GM21619 (cell line): Measurements from ENCODE around the gene HOXC12.

Experiments
- ATAC-seq: cut with Tn5 transposase; IDR thresholded peaks from one replicate; pipeline ENCODE4 v1.9.1; 2021; ENCODE audit not compliant: unreplicated experiment

Gene HOXC12

DNA sequence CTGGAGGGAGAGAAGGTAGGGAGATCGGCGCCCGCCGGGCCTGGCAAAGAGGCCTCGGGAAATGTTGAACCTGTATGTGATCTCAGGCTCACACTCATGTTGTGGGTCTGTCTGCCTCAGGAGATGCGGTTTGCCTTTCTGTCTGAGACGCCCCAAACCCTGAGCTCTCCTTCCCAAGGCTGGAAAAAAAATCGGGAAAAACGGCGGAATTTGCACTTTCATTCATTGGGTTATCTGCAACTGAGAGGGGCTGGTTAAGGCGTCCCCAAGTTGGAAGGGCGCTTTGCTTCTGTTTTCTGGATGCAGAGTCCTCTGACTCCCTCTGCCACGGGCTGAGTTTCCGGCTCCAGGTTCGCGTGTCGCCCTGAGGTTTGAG lies 40.3 kb downstream of the HOXC12 start:
- ATAC-seq: no peak

DNA sequence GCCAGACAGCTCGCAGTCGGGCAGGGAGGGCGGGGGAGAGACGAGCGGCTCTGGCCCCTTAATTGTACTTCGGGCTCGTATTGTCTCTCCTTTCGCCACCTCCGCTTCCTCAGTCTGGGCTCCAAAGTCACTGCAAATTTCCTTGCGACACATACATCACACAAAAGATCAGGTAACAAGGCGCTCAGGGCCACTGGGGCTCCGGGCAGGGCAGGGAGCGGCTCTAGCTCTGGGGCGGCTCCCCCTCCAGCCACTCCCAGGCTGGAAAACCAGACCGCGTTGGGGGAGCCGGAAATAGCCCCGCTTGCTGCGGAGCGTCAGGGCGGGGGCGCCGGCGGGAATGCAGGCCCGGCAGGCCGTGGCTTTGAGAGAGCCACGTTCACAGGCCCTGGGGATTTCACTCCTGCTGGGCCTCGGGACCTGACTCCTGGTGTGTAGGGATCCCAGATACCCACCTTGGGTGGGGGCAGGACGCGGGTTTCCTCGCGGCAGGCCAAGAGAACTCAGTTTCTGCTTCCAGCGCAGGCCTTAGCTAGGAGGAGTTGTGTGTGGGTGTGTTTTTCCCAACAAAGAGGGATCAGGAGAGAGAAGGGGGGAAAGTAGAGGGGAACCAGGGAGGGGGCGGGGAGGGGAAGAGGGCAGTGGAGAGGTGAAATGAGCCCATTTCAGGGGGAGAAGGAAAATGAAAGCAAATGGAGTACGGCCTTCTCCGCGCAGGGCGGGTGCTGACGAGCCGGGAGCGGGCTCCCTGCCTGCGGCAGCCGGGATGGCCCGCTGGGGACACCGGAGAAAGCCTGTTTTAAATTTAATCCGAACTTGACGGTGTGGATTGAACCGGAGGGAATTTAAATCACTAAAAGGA lies 40.9 kb downstream of the HOXC12 start:
- no peak for ATAC-seq

DNA sequence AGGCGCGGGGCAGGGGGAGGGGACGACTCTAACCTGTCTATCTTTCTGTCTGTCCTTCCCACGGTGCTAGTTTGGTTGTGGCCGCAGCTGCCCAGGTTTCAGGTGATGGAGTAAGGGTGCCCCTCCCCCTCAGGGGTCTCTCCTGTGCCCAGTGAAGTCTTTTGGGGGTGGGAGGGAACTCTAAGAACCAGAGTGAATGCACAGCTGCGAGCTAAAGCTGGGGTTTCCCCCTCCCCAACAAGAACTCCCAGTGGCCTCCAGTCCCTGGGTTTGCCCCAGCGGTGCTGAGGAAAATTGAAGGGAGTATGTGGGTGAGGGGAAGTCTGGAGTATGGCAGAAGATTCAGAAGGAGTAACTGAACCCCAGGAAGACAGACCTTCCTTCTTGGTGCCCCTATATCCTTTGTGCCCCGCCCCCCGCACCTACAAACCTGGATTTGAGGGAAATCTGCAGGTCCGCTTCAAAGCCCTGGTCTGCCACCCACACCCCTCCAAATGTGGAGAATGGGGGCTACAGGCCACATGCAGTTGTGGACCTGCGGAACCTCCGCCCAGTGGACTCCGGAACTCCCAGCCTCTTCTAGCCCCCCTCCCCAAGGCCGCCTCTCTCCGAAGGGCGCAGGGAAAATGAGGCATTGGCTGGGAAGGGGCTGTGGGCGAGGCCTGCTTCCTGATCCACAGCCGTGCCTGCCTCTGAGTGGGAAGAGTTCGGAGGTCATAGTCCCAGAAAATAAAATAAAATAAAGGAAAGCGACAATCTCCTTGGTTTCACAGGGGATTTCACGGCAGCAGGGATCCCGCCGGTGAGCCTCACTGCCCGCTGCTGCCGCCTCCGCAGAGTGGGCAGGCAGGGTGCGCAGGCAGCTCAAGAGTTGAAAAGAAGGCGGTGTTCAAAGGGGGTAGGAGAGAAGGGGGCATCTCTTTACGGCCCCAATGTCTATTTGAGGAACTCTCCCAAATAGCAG lies 41.8 kb downstream of the HOXC12 start:
- no peak for ATAC-seq

DNA sequence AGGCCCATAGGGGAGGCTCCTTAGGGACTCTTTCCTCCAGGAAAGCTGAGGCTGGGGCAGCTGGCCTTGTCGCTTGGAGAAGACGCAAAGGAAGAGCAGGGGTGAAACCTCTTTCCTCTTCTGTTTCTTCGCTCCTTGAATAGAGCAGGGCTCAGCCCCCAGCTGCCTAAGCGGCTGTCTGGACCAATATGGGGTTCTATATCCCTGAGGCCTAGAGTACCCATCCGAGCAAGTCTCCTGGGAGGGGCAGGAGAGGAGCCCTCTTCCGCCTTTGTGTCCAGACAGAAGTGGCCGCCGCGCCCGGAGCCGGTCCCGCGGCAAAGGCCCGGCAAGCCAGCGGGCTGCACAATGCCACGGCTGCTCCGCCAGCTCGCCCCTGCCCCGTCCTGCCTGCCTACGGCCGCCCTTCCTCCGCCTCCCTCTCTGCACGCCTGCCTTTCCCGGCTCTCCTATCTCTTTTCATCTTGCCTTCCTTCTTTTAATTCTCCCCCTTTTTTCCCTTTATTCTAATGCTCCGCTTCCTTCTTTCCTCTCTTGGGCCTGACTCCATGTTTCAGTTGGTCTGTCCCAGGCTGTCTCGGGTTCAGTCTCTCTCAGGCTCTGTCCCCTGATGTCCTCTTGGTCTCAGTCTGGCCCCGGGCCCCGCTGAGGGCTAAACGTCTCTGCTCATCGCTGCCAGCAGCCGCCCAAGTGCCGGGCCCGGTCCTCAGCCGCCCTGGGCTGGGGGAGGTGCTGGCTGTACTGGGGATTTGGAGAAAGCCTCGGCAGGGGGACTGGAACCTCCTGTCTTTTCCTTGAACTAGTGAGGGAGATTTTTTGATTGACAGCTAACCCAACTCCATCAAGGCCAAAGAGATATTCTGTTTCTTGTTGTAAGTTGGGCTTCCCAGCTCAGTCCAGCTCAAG lies 42.8 kb downstream of the HOXC12 start:
- no peak for ATAC-seq

DNA sequence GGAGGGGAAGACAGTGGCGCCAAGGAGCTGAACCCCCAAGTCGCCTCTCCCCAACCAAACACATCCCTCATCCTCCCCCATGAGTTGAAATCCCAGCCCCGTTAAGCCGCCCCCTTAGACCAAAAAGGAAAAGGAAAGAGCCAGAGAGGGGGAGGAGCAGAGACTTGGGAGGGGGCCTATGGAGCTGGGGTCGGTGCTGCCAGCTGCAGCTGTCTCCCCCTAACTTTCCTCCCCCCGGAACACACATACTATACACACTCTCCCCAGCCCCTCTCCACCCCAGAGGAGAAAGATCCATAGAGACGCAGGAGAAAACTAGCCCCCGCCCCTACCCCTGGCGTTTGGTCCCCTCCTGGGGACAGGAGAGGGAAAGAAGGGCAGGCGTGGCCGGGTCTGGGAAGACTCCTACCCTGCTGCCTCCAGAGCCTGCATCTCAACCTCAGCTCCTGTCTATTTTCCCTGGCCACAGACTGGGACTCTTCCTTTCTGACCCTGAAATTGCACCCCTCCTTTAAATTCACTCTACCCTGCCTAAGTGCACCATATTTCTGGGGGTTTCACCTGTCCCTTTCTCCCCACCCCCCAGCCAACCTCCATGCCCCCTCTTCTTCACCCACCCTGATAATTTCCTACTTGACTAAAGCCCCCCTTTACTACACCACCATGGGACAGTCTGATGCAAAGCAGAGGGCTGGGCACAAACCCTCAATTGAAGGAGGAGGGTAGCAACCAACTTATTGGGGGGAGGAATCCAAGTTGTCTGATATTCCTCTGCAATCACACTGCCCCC lies 43.6 kb downstream of the HOXC12 start:
- no peak for ATAC-seq

DNA sequence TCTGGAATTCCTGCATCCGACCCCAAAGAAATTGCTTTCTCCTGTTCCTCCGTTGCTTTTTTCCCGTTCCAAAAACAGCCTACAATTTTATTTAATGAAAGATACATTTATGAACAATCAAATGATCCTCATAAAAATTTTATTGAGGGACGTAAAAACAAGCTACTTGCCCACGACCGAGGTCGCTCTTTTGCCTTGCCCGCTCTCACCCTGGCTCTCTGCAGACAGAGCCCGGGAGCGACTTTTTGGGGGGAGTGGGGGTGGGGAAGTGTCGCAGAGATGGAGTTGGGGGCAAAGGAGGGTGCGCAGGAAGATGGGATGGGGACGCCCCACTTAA lies 44.2 kb downstream of the HOXC12 start:
- ATAC-seq: no peak

DNA sequence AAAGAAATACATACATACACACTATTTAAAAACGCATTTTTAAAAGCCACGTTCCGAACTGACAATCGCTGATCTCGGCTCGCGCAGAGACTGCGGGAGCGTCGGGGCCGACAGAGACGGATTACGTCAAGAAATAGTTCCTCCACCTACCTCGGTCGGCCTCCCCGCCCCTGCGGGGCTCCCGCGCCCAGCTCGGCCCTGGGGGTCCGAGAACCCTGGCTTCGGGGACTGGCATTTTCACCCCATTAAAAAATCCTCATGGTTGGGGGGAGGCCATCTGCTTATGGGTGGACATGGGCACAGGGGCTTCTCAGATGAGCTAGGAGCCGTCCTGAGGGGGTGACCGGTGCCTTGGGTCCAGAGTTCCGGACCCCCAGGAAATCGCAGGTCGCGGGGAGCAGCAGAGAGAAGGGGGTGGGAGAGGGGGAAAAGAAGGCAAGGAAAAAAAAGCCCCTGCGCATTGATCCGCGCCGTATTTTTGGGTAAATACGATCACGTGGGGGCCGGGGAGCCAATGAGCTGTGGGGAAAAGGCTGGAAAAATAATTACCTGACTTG lies 44.9 kb downstream of the HOXC12 start:
- ATAC-seq: no peak

DNA sequence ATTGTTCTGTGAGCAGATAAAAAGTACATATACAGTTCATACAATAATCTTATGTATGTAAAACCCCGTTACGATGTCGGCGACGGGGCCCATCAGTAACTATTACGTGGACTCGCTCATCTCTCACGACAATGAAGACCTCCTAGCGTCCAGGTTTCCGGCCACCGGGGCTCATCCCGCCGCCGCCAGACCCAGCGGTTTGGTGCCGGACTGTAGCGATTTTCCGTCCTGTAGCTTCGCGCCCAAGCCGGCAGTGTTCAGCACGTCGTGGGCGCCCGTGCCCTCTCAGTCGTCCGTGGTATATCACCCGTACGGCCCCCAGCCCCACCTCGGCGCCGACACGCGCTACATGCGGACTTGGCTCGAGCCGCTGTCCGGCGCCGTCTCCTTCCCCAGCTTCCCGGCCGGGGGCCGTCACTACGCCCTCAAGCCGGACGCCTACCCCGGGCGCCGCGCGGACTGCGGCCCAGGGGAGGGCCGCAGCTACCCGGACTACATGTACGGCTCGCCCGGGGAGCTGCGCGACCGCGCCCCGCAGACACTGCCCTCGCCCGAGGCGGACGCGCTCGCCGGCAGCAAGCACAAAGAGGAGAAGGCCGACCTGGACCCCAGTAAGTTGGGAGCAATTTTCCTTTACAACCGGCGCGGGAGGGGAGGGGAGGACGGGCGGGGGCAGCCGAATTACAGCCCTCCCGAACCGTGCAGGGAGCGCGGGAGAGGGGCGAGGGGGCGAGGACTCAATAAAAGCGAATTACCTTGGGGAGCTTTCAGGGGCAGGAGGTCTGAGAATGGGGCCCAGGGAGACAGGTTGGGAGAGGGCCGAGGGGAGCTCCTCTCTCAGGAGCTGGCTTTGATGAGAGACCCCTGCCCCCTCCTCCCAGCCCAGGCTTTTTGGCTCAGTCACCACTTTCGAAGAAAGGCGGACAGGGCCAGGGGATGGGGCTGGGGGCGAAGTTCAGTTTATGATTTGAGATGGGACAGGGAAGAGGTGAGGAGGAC lies 45.7 kb downstream of the HOXC12 start, which contains the start of gene HOXC9:
TSS of gene HOXC9 (plus strand) at position 46 of the 999 bp plus-strand sequence. CDS start at position 74, 28 bp downstream.
- ATAC-seq: no peak

DNA sequence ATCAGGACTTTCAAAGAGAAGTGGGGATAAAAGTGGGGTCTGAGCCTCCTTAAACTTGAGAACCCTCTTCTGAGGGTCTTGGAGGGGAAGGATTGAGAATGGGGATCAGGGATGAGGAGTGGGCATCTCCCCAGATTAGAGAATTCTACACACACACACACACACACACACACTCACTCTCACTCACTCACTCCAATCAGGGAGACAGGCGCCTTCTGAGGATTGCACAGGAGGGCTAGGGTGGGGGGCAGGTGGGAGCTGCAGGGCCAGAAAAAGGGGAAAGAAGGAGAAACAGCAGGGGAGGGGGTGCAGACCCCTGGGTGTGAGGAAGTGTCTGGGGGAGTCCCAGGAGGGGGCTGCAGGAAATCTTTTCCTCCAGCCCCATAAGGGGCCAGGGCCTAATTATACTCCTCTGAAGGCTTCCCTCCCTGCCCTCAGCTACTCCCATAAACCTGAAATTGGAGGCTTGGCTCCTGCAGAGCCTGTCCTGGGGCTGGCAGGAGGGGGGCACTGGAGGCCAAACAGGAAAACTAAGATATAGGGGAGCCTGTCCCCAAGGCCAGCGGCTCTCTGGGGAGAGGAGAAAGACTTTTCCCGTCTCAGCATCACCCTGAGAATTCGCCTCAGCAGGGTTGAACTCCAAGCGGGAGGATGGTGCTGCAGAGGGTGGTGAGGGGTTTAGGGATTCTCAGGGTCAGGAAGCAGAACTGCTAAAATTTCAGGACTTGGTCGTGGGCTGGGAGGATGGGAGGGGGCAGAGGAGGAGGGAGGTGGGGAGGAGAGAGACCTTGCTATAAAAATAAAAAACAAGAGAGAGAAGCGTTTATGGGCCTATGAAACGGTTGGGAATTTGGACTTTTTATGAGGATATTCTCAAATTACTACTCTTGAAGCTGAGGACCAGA lies 46.8 kb downstream of the HOXC12 start:
- ATAC-seq: no peak

DNA sequence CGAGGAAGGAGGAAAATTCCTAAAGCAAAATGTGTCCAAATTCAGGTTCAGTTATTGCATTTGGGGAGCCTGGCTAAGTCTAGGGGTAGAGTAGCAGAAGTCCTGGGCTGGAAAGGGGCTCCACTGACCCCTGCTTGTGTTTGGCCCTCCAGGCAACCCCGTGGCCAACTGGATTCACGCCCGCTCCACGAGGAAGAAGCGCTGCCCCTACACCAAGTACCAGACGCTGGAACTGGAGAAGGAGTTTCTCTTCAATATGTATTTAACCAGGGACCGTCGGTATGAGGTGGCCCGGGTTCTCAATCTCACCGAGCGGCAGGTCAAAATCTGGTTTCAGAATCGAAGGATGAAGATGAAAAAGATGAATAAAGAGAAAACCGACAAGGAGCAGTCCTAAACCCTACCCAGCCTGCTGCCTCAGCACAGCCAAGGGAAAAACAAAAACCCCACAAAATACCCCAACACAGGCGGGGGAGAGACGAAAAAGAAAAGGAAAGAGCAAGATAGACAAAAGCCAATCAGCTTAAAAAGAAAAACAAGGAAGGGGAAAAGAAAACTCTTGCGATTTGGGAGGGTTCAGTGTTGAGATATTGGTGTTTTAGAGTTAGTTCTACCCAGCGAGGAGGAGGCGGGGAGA lies 47.7 kb downstream of the HOXC12 start:
- no peak for ATAC-seq

DNA sequence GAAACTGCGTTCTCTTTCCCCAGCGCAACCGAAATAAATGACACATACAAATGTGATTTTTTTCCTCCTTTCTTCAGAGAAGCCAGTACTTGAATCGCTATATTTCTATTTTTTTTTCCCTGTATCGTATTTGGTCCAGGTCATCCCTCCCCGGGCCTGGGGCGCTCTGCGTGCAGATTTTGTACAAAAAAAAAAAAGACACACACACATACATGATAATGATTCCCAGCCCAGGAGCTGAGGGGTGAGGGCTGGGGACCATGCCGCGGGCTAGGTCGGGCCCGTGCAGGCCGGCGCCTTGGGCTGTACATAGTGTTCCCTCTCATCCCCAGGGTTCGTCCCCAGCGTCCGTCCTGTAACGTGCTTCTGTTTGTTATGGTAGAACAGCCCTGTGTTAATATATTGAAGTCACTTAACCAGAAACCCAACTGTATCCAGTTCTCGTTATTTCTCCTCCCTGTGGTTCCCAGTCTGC lies 48.2 kb downstream of the HOXC12 start:
- no peak for ATAC-seq

DNA sequence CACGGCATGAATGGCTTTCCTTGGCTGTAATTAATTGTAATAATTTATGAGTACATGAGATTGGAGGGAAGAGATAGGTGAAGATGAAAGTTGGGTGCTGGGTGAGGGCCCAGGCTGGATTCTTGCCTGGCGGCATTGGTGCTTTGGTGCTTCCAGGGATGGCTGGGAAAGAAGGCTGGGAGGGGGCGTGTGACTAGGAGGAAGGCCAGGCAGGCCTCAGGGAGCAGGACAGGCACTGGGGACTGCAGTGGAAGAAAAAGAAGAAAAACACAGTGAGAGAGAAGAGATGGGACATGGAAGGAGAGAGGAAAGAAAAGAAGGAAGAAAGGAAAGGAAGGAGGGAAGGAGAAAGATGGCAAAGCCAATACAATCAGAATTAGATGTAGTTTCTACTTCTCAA lies 48.9 kb downstream of the HOXC12 start:
- no peak for ATAC-seq

DNA sequence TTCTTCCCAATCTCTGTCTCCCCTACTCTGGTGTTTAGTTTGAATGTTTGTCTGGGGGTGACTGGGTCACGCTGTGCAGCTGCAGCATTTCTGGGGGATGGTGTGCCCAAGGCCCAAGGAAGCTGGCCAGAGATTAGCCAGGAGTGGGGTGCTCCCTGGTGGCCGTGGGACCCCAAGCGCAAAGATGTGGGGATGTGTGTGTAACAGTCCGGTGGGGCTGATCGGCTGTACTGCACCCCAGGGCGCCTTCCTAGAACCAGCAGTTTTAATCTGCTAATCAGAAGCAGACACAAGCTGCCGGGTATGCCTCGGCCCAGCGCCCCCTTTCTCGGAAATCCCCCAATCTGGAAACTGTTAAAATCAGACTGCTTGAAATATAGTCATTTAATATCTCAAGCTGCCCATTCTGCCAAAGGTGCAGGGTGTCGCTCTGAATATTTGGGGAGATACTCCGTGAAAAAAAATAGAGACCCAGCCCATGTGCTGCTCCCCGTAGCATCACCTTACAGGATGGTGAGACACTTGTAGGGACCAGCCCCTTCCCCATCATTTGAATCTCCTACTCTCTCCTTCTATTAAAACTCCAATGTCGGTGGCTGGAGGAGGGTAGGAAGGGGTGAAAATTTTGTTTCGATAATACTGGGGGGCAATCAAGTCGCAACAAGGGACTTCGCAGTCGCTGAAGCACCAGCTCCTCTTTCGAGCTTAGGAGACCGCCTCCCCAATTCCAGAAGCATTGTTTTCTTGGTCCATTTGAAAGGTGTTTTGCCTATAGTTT lies 49.5 kb downstream of the HOXC12 start:
- ATAC-seq: no peak

DNA sequence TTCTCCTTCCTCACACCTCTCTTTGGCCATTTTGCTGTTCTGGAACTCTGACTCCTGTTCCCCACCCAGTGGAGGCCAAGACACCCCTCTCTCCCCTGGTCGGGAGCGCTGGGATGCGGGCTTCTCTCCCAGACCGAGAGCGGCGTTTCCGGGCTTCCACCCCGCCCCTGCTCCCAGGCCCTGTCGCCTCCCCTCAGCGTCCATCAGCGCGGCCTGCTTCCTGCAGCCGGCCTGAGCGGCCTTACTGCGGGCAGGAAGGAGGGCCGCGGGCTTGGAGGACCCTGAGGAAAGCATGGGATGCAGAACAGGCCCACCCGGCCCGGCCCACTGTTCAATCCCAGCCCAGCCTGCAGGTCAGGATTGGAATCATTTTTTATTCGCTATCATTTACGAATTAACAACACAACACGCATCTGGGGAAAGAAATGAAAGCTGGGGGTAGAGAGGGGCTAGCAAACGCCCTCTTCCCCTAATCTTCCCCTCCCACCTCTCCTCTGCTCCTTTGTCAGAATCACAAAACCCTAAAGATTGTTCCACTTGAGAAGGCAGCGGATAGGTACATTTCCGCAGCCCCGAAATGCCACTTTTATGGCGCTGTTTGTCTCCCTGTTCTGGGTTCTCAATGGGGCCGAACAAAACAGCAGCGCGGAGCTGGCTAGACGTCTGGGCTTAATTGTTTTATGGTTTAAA lies 50.3 kb downstream of the HOXC12 start:
- no peak for ATAC-seq

DNA sequence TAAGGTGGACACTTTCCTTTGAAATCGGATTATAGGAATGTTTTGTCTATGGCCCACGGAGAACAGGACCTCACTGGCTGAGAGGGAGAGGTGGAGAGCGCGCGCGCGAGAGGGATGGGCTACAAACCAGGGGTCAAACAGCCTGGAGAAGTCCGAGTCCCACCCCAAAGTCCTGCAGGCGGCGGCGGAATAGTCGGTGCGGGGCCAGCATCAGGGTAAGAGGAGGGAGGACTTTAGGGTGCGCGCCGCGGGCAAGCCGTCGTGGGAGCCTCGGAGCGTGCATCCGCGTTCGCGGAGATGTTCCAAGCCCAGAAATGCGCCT lies 50.8 kb downstream of the HOXC12 start:
- no peak for ATAC-seq
